Caco-2 (cell line): ENCODE results near the gene METTL14. TPM values are rescaled to one million over a fixed set of nuclear protein-coding genes. Genes with fewer than 3 reads are reported as not detected.
"Not testable (repeated sequence)": the region's sequence is repeated elsewhere in the genome, so short reads cannot be mapped to it uniquely, and the experiment has no call there.

Source experiments
- Bru-seq: library from RNA; stranded (reverse); fragments of 400-500 nt; gene quantifications from one replicate; lab custom pipeline; 2021; lab: Mats Ljungman, UMichigan
- BruChase-seq, 2 experiments: library from RNA; stranded (reverse); fragments of 400-500 nt; gene quantifications; one replicate each; lab custom pipeline; 2021; lab: Mats Ljungman, UMichigan
- BruUV-seq: library from RNA; stranded (reverse); fragments of 400-500 nt; replicated peaks from 2 replicates; lab custom pipeline; 2021; lab: Mats Ljungman, UMichigan
- CTCF ChIA-PET: fragments of 300-600 bp; sonication (Branson Sonifier 250); formaldehyde crosslinking; loops from one replicate; lab custom pipeline; 2022; ENCODE audit warnings: antibody characterized with exemption; lab: Charles Lee
- POLR2A ChIA-PET: fragments of 300-600 bp; sonication (Branson Sonifier 250); formaldehyde crosslinking; loops from one replicate; lab custom pipeline; 2022; ENCODE audit warnings: antibody characterized with exemption; lab: Charles Lee
- DNase-seq, 2 experiments: peaks; one replicate each; pipeline versions ENCODE4 v3.0.0 to v3.0.0-alpha.2; 2020 to 2022
- H3K27me3 ChIP-seq: replicated peaks from 2 replicates; pipeline ENCODE4 v1.6.0; 2011; ENCODE audit warnings: low read length; ENCODE audit not compliant: control insufficient read depth, insufficient read depth
- H3K36me3 ChIP-seq: 2 replicates; pipeline ENCODE4 v1.5.1; 2011; ENCODE audit warnings: low read length; ENCODE audit not compliant: control insufficient read depth, insufficient read depth
- H3K4me1 ChIP-seq: fragments of 250-450 bp; sonication (Bioruptor Pico); 2 replicates; pipeline ENCODE4 v1.5.1; 2020; ENCODE audit warnings: mild to moderate bottlenecking
- H3K4me3 ChIP-seq: 2 replicates; pipeline ENCODE4 v1.5.1; 2011; ENCODE audit warnings: low read depth, mild to moderate bottlenecking, control low read depth, low read length
- H3K9me3 ChIP-seq: fragments of 250-450 bp; sonication (Bioruptor Pico); 2 replicates; pipeline ENCODE4 v1.5.1; 2020; ENCODE audit warnings: mild to moderate bottlenecking, moderate library complexity
- H3K27ac Mint-ChIP-seq: one replicate; pipeline ENCODE4 v1.8.0; 2022; ENCODE audit warnings: mixed read lengths; ENCODE audit not compliant: unreplicated experiment
- H3K27me3 Mint-ChIP-seq: one replicate; pipeline ENCODE4 v1.8.0; 2022; ENCODE audit warnings: mixed read lengths; ENCODE audit not compliant: insufficient read depth, unreplicated experiment
- H3K36me3 Mint-ChIP-seq: one replicate; pipeline ENCODE4 v1.8.0; 2022; ENCODE audit warnings: mild to moderate bottlenecking, mixed read lengths; ENCODE audit not compliant: insufficient read depth, unreplicated experiment
- H3K4me1 Mint-ChIP-seq: one replicate; pipeline ENCODE4 v1.8.0; 2022; ENCODE audit warnings: low read depth, mixed read lengths; ENCODE audit not compliant: unreplicated experiment
- H3K4me3 Mint-ChIP-seq: one replicate; pipeline ENCODE4 v1.8.0; 2022; ENCODE audit warnings: mild to moderate bottlenecking, moderate library complexity, mixed read lengths; ENCODE audit not compliant: unreplicated experiment
- H3K9me3 Mint-ChIP-seq: one replicate; pipeline ENCODE4 v1.8.0; 2022; ENCODE audit warnings: mixed read lengths; ENCODE audit not compliant: unreplicated experiment
- intact Hi-C: fragments of 100-400 bp; cut with micrococcal nuclease; formaldehyde crosslinking; loops from one replicate; pipeline ENCODE4 v1.10.0; 2022; ENCODE audit not compliant: unreplicated experiment
- long read RNA-seq: library from polyadenylated mRNA; stranded (forward); transcript quantifications from one replicate; pipeline ENCODE4 v2.0.0, GENCODE V29; 2022
- total RNA-seq: library from RNA; stranded (reverse); gene quantifications from 2 replicates; pipeline ENCODE4 v1.2.3, GENCODE V29; 2022
- TF ChIP-seq, protein P1 (sequence below), 2 experiments: fragments of 200-600 bp in 1 of 2; IDR thresholded peaks; 1 replicate in 1 of 2; 2 replicates in 1 of 2; pipeline versions ENCODE4 v1.5.1 to v1.8.0; 2011 to 2022; ENCODE audit warnings: antibody characterized with exemption in 1 of 2, control low read depth in 1 of 2, inconsistent platforms in 1 of 2, low read depth in 1 of 2, low read length in 1 of 2, mild to moderate bottlenecking in 1 of 2, moderate library complexity in 1 of 2; ENCODE audit not compliant: insufficient read depth in 1 of 2, severe bottlenecking in 1 of 2, unreplicated experiment in 1 of 2

METTL14 gene
- 46.7 and 51.8 TPM in 2 replicates for total RNA-seq
- percentile 85 among the genes with signal in this experiment for Bru-seq, nascent RNA
- percentile 88 among the genes with signal in this experiment for BruChase-seq, experiment 1, labeled RNA remaining after a 2-hour chase
- percentile 79 among the genes with signal in this experiment for BruChase-seq, experiment 2, labeled RNA remaining after a 6-hour chase
- long read RNA-seq, full-length matches to known transcripts: 25 of 32 reads
- long read RNA-seq, partial matches to known transcripts: 4 of 32 reads
- long read RNA-seq, other reads (novel, unspliced or antisense): 3 of 32 reads

DNA sequence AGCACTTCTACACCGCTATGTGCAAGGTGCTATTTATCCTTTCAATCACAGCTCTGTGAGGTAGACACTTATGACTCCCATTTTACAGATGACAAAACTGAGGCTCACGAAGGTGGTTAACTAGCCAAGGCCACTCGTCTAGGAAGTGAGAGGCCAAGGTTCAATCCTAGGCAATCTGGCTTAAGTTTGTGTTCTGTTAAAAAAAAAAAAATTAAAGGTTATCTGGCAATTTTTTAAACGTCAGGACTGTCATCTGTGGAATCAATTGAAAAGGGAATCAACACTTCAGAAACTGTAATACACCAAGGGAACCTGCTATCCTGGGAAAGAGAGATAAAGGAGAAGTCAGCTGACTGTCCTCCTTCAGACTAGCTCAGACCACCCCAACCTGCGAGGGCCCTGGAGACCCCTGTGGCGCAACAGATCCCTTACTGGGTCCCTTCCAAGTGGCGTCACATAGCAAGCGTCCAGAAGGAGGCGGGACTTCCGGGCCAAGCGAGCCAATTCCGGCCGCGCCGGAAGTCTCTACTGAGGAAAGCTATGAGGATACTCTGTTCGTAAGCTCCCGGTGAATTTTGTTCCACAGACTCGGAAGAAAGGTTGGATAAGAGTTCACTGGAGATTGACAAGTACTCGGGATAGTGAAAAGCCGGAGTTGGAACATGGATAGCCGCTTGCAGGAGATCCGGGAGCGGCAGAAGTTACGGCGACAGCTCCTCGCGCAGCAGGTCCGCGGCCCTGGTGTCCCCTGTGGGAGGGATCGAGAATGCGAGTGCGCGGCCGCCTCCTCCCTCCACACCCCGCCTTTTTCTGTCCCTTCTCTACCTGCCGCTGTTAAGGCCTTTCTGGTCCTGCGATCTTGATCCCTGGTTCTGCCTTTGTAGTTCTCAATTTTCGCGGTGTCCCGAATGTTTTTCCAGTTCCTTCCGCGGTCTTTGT is at the start of gene METTL14:
TSS of gene METTL14 (plus strand) at position 520 of the 939 bp plus-strand sequence. CDS start at position 663, 143 bp downstream.
- BruUV-seq: TSS peak; percentile 87
- Mint-ChIP-seq H3K9me3 (no peaks in the 10 kb centered on the region), H3K27me3 (no peaks in the 10 kb centered on the region), H3K27ac (peak within 1 kb of the TSS; percentile 96), H3K36me3 (peaks cover 28% of the 10 kb centered on the region), H3K4me1 (peaks cover 12% of the 10 kb centered on the region), H3K4me3 (peak within 1 kb of the TSS; percentile 95)
- CTCF ChIA-PET: interaction anchor here (0.7 to 1.4 kb wide), 4 partner anchors 9 to 261 kb away, joined by 3 to 5 read pairs (median 4); no protein-coding TSS in a partner anchor
- Histone ChIP-seq H3K4me1 (peaks cover 4% of the 10 kb centered on the region; the same call in 1 of the 2 replicates), H3K9me3 (no peaks in the 10 kb centered on the region), H3K4me3 (peak within 1 kb of the TSS; percentile 73), H3K27me3 (no peaks in the 10 kb centered on the region), H3K36me3 (0 out of 2 replicates have a peak, but pooled peaks cover 2% of the 10 kb centered on the region)
- POLR2A ChIA-PET: interaction anchor here (0.6 to 1.0 kb wide), 2 partner anchors 93 to 455 kb away, joined by 3 read pairs; no protein-coding TSS in a partner anchor
- TF ChIP-seq, protein P1, sequence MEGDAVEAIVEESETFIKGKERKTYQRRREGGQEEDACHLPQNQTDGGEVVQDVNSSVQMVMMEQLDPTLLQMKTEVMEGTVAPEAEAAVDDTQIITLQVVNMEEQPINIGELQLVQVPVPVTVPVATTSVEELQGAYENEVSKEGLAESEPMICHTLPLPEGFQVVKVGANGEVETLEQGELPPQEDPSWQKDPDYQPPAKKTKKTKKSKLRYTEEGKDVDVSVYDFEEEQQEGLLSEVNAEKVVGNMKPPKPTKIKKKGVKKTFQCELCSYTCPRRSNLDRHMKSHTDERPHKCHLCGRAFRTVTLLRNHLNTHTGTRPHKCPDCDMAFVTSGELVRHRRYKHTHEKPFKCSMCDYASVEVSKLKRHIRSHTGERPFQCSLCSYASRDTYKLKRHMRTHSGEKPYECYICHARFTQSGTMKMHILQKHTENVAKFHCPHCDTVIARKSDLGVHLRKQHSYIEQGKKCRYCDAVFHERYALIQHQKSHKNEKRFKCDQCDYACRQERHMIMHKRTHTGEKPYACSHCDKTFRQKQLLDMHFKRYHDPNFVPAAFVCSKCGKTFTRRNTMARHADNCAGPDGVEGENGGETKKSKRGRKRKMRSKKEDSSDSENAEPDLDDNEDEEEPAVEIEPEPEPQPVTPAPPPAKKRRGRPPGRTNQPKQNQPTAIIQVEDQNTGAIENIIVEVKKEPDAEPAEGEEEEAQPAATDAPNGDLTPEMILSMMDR (IDR thresholded peaks at IDR 0.05; ENCODE audit: insufficient read depth in 1 of 2, low read depth in 1 of 2, low read length in 1 of 2, severe bottlenecking in 1 of 2, unreplicated experiment in 1 of 2): peak in 1 of 2 experiments; percentile 21
- DNase-seq: peak; percentile 92
- intact Hi-C loops: loop anchor here (2.0 to 5.0 kb wide), 2 partner anchors 94 to 403 kb away; no protein-coding TSS in a partner anchor

DNA sequence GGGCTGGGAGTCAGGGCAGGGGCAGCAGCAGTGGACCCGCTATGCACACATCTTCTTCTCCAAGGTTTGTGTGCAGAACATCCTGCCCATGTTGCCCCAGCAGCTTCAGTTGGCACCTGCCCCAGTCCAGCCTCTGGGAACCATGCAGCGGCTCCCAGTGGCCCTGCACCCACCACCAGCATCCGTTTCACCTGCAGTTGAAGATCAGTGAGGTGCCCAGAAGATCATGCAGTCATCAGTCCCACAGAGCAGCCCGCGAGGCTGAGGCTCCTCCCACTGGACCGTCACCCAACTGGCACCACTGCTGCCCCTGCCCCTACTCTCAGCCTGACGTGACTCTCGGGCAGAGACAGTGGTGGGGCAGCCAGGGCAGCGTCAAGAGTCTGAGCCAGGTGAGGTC is 49.1 kb upstream of the METTL14 start:
- H3K27ac Mint-ChIP-seq, POLR2A ChIA-PET, CTCF ChIA-PET, DNase-seq, H3K36me3 ChIP-seq, H3K4me3 Mint-ChIP-seq, H3K4me1 Mint-ChIP-seq, H3K27me3 ChIP-seq, H3K4me3 ChIP-seq, H3K9me3 ChIP-seq, intact Hi-C loops, BruUV-seq, H3K4me1 ChIP-seq, H3K9me3 Mint-ChIP-seq, H3K27me3 Mint-ChIP-seq: not testable (repeated sequence)
- peaks cover 22% of the 10 kb centered on the region for H3K36me3 Mint-ChIP-seq

DNA sequence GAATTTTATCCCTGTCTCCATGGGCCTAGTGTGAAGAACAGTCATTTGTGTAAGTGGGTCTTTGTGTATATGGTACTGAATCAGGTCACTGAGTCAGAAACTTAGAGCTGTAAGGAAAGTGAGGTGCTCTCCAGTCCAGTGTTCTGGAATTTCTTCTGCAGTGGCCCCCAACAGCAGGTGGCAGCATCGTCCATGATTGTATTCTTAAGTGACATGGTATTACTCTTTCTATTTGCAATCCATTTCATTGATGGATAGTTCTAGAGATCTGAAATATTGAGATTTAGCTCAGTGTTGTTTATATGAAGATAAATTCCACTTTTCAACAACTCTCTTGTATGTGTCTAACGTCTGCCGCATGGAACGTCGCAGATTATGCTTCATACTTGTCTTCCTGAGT is 20.5 kb upstream of the METTL14 start:
- POLR2A ChIA-PET, H3K9me3 Mint-ChIP-seq, H3K9me3 ChIP-seq, H3K36me3 ChIP-seq, H3K27me3 ChIP-seq, H3K4me1 ChIP-seq, H3K36me3 Mint-ChIP-seq, H3K4me3 ChIP-seq, BruUV-seq, CTCF ChIA-PET, H3K27me3 Mint-ChIP-seq, H3K4me1 Mint-ChIP-seq, H3K27ac Mint-ChIP-seq, H3K4me3 Mint-ChIP-seq: not testable (repeated sequence)
- TF ChIP-seq, protein P1 (IDR thresholded peaks at IDR 0.05; ENCODE audit: insufficient read depth in 1 of 2, low read depth in 1 of 2, low read length in 1 of 2, severe bottlenecking in 1 of 2, unreplicated experiment in 1 of 2): peak; percentile 23 to 45
- intact Hi-C loops: loop anchor here (2.0 kb wide), 1 partner anchor 304 kb away; no protein-coding TSS in a partner anchor
- DNase-seq: peak; percentile 45 to 56

DNA sequence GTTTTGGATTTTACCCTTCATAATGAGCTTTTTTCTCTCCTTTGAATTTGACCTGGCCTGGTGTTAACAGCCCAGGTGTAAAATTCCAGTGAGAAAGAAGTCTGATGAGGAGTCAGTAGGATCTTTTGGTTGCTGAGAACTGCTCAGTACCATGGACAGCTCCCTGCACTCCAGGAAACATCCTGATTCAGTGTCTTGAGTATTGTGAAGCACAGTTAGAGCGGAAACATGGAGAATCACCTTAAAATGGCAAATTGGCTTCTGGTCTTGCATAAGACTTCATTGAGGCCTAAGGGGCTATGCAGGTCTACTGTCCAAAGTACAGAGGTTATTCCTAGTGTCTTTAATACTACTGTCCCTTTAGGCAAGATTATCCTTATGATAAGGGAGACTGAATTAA is 16.0 kb upstream of the METTL14 start:
- CTCF ChIA-PET, BruUV-seq, H3K4me3 Mint-ChIP-seq, intact Hi-C loops, H3K9me3 Mint-ChIP-seq, H3K9me3 ChIP-seq, H3K4me3 ChIP-seq, POLR2A ChIA-PET, H3K4me1 ChIP-seq, H3K4me1 Mint-ChIP-seq, H3K36me3 ChIP-seq, H3K36me3 Mint-ChIP-seq, H3K27me3 Mint-ChIP-seq, H3K27me3 ChIP-seq, H3K27ac Mint-ChIP-seq: not testable (repeated sequence)
- peak; percentile 67 to 72 for DNase-seq

DNA sequence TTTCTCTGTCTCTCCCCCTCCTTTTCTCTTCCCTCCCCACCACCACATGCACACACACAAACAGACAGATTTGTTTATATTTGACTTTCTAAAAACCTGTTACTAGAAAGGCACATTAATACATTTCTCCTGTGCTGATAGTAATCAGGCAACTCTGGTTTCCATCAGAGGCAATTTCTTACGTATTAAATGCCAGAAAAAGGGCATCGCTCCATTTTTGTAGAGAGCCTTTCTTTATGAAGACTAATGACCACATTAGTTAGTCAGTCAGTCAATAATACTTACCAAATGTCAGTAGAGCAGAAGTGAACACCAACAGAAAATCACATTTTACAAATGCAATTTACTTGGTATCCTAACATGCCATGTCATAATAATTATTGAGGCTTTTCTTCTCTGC is 14.2 kb upstream of the METTL14 start:
- H3K4me1 Mint-ChIP-seq, H3K4me3 ChIP-seq, BruUV-seq, H3K4me1 ChIP-seq, DNase-seq, H3K36me3 ChIP-seq, H3K9me3 ChIP-seq, intact Hi-C loops, H3K4me3 Mint-ChIP-seq, H3K27me3 ChIP-seq, H3K36me3 Mint-ChIP-seq, H3K9me3 Mint-ChIP-seq, H3K27ac Mint-ChIP-seq, CTCF ChIA-PET, POLR2A ChIA-PET, H3K27me3 Mint-ChIP-seq: not testable (repeated sequence)
